Brain microvascular endothelial cell (primary cell): ENCODE measurements around the gene THSD4.
"Not testable (repeated sequence)": the region's sequence is repeated elsewhere in the genome, so short reads cannot be mapped to it uniquely, and the experiment has no call there.

Source experiments
- DNase-seq: peaks from one replicate; pipeline ENCODE4 v3.0.0-alpha.2; 2020
- H3K27ac ChIP-seq: fragments of 250-450 bp; sonication (Bioruptor Pico); 2 replicates; pipeline ENCODE4 v1.5.1; 2020; ENCODE audit warnings: mild to moderate bottlenecking, moderate library complexity
- H3K27me3 ChIP-seq: fragments of 250-450 bp; sonication (Bioruptor Pico); replicated peaks from 2 replicates; pipeline ENCODE4 v1.5.1; 2020; ENCODE audit warnings: mild to moderate bottlenecking
- H3K36me3 ChIP-seq: fragments of 250-450 bp; sonication (Bioruptor Pico); replicated peaks from 2 replicates; pipeline ENCODE4 v1.5.1; 2020; ENCODE audit warnings: mild to moderate bottlenecking
- H3K4me3 ChIP-seq: 2 replicates; pipeline ENCODE4 v1.5.1; 2011; ENCODE audit warnings: low read depth, mild to moderate bottlenecking, control low read depth, low read length, moderate library complexity
- CTCF ChIP-seq: IDR thresholded peaks from 2 replicates; pipeline ENCODE4 v1.5.1; 2011; ENCODE audit warnings: low read depth, mild to moderate bottlenecking, moderate library complexity, low read length, control low read depth, inconsistent platforms; ENCODE audit errors: missing control alignments
- in situ Hi-C: cut with HindIII; loops from 2 replicates; pipeline ENCODE4 v1.10.0; 2017; ENCODE audit warnings: low sequenced_read_pairs, low pct_ligation_motif_present

THSD4 gene

GRCh38 chr15:71261418-71261817, 146.1 kb downstream of the THSD4 start:
- H3K27ac ChIP-seq = no peak overlapping the region
- no peak overlapping the region for H3K4me3 ChIP-seq
- TF ChIP-seq CTCF = no peak
- no peak for DNase-seq
- peaks cover 35% of the 10 kb centered on the region for H3K36me3 ChIP-seq
- no peaks in the 10 kb centered on the region for H3K27me3 ChIP-seq
- in situ Hi-C loops = no loop called here

- DNase-seq = no peak
- in situ Hi-C loops = no loop called here
- no peak overlapping the region for H3K4me3 ChIP-seq
- H3K27me3 ChIP-seq = no peaks in the 10 kb centered on the region
- TF ChIP-seq CTCF = no peak
- H3K27ac ChIP-seq = no peak overlapping the region
- H3K36me3 ChIP-seq = peaks cover 34% of the 10 kb centered on the region
Observed at GRCh38 chr15:71261909-71262308, 146.6 kb downstream of the THSD4 start.

- in situ Hi-C loops = no loop called here
- H3K27ac ChIP-seq = no peak overlapping the region
- DNase-seq = no peak
- no peaks in the 10 kb centered on the region for H3K27me3 ChIP-seq
- no peak overlapping the region for H3K4me3 ChIP-seq
- H3K36me3 ChIP-seq = peaks cover 28% of the 10 kb centered on the region
- no peak for TF ChIP-seq CTCF
Observed at GRCh38 chr15:71262599-71262998, 147.3 kb downstream of the THSD4 start.

- DNase-seq, H3K27me3 ChIP-seq, H3K27ac ChIP-seq, H3K4me3 ChIP-seq, in situ Hi-C loops, H3K36me3 ChIP-seq: not testable (repeated sequence)
Observed at GRCh38 chr15:71265606-71266005, 150.3 kb downstream of the THSD4 start.

- Histone ChIP-seq H3K27me3 (no peaks in the 10 kb centered on the region), H3K27ac (no peak overlapping the region), H3K4me3 (no peak overlapping the region), H3K36me3 (peaks cover 2% of the 10 kb centered on the region)
- in situ Hi-C loops = no loop called here
- no peak for DNase-seq
- TF ChIP-seq CTCF = no peak
Observed at GRCh38 chr15:71271327-71271726, 156.1 kb downstream of the THSD4 start.

GRCh38 chr15:71272932-71273331, 157.7 kb downstream of the THSD4 start:
- in situ Hi-C loops = no loop called here
- Histone ChIP-seq H3K4me3 (no peak overlapping the region), H3K27ac (peak overlapping the region; percentile 21)

More at GRCh38 chr15:71272932-71273331, 157.7 kb downstream of the THSD4 start:
- peak; percentile 57 for DNase-seq
- TF ChIP-seq CTCF = no peak
- H3K36me3 ChIP-seq = no peaks in the 10 kb centered on the region
- H3K27me3 ChIP-seq = no peaks in the 10 kb centered on the region
